Measurements from ENCODE around the gene AP1AR. TPM values are rescaled to one million over a fixed set of nuclear protein-coding genes. Genes with fewer than 3 reads are reported as not detected.

The AP1AR gene
- total and polyA plus RNA-seq, 2 donors (not counting 3 experiments of a cell fraction or from before 2014, with no cell fraction given) = 6.6 to 18.6 TPM

GRCh38 chr4:112190684-112191083 lies 40.9 kb upstream of the AP1AR start:
- ChIA-PET POLR2A (no interaction called here), CTCF (interaction anchor here (1.2 to 1.4 kb wide), 2 partner anchors 43 to 82 kb away, joined by 4 to 5 read pairs; no protein-coding TSS in a partner anchor)
- no peak for TF ChIP-seq GATA2 (IDR thresholded peaks at IDR 0.05; ENCODE audit: insufficient read depth, insufficient read length, low read depth, low read length)
- TF ChIP-seq, protein P1, sequence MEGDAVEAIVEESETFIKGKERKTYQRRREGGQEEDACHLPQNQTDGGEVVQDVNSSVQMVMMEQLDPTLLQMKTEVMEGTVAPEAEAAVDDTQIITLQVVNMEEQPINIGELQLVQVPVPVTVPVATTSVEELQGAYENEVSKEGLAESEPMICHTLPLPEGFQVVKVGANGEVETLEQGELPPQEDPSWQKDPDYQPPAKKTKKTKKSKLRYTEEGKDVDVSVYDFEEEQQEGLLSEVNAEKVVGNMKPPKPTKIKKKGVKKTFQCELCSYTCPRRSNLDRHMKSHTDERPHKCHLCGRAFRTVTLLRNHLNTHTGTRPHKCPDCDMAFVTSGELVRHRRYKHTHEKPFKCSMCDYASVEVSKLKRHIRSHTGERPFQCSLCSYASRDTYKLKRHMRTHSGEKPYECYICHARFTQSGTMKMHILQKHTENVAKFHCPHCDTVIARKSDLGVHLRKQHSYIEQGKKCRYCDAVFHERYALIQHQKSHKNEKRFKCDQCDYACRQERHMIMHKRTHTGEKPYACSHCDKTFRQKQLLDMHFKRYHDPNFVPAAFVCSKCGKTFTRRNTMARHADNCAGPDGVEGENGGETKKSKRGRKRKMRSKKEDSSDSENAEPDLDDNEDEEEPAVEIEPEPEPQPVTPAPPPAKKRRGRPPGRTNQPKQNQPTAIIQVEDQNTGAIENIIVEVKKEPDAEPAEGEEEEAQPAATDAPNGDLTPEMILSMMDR (IDR thresholded peaks at IDR 0.05; ENCODE audit: extremely low read depth in 1 of 2, insufficient read depth in 1 of 2, low read depth in 1 of 2, low read length in 2 of 2) = no peak
- TF ChIP-seq MYC (IDR thresholded peaks at IDR 0.05; ENCODE audit: low read depth, low read length) = no peak
- no peak for TF ChIP-seq EZH2 (IDR thresholded peaks at IDR 0.05; ENCODE audit: borderline replicate concordance, low read depth, low read length, severe bottlenecking)
- TF ChIP-seq FOS (IDR thresholded peaks at IDR 0.05; ENCODE audit: borderline replicate concordance, insufficient read depth, low read length) = no peak
- TF ChIP-seq MAX (IDR thresholded peaks at IDR 0.05; ENCODE audit: insufficient read depth, insufficient read length) = no peak
- TF ChIP-seq POLR2A (IDR thresholded peaks at IDR 0.05; ENCODE audit: low read depth, low read length) = no peak
- TF ChIP-seq JUN (IDR thresholded peaks at IDR 0.05; ENCODE audit: borderline replicate concordance, insufficient read depth, insufficient read length, low read depth) = no peak
- no peak for TF ChIP-seq POLR2AphosphoS5 (IDR thresholded peaks at IDR 0.05; ENCODE audit: insufficient read depth, low read depth, low read length)
- no peak for DNase-seq (ENCODE audit: low read depth, low spot score)
- Histone ChIP-seq H3K9me3 (replicated peaks; ENCODE audit: control insufficient read depth, insufficient read depth, low read length) (no peaks in the 10 kb centered on the region), H3K36me3 (ENCODE audit: control insufficient read depth in 2 of 2, extremely low read depth in 1 of 2, insufficient read depth in 2 of 2, low read length in 2 of 2) (no peaks in the 10 kb centered on the region), H3K4me3 (replicated peaks in 1 of 3; ENCODE audit: insufficient read depth in 1 of 3, low read depth in 1 of 3, low read length in 3 of 3) (no peak overlapping the region), H3K4me2 (ENCODE audit: insufficient read depth, low read length) (no peak overlapping the region), H4K20me1 (replicated peaks; ENCODE audit: control insufficient read depth, extremely low read depth, insufficient read depth, low read length) (no peaks in the 10 kb centered on the region), H3K27me3 (ENCODE audit: control insufficient read depth in 2 of 2, insufficient read depth in 2 of 2, low read length in 2 of 2) (no peaks in the 10 kb centered on the region), H3K79me2 (ENCODE audit: control insufficient read depth, insufficient read depth, low read length) (no peaks in the 10 kb centered on the region), H3K9me1 (replicated peaks; ENCODE audit: control insufficient read depth, extremely low read depth, insufficient read depth, low read length) (no peaks in the 10 kb centered on the region), H3K27ac (ENCODE audit: insufficient read depth, low read depth, low read length) (no peak overlapping the region), H2AFZ (ENCODE audit: low read depth, low read length) (no peak overlapping the region), H3K9ac (replicated peaks; ENCODE audit: extremely low read depth, insufficient read depth, low read length) (no peak overlapping the region), H3K4me1 (ENCODE audit: control insufficient read depth, extremely low read depth, insufficient read depth, low read length) (no peaks in the 10 kb centered on the region)
- dilution Hi-C loops (cut with MboI; ENCODE audit: extremely low pct_ligation_motif_present, low sequenced_read_pairs) (no loop called here), intact Hi-C loops (cut with micrococcal nuclease) (no loop called here)
- no TSS peak for BruUV-seq (replicated peaks)
- FAIRE-seq = no peak
